ENCODE data around the gene RECQL5.
"Not testable (repeated sequence)": the region's sequence is repeated elsewhere in the genome, so short reads cannot be mapped to it uniquely, and the experiment has no call there.

The RECQL5 gene

GRCh38 chr17:75638893-75639292, 28.1 kb downstream of the RECQL5 start:
- no peaks in the 10 kb centered on the region for H3K9me3 ChIP-seq (ENCODE audit: control insufficient read depth, insufficient read depth, low read depth, low read length)
- H3K36me3 ChIP-seq (ENCODE audit: control insufficient read depth in 2 of 2, insufficient read depth in 1 of 2, low read length in 2 of 2) = peaks cover under 1 to 60% of the 10 kb centered on the region in 2 experiments; a peak in 2 of 3 replicates
- H3K27ac ChIP-seq (ENCODE audit: extremely low read depth, low read depth, low read length) = no peak overlapping the region
- no peak for TF ChIP-seq SCRT1 (tag by site-specific recombination; IDR thresholded peaks at IDR 0.05; ENCODE audit: borderline replicate concordance)
- TF ChIP-seq BCL6B (tag by site-specific recombination; IDR thresholded peaks at IDR 0.05) = no peak
- no peak for TF ChIP-seq ZNF157 (tag by site-specific recombination; IDR thresholded peaks at IDR 0.05)
- no peak for TF ChIP-seq ZNF530 (tag by site-specific recombination; IDR thresholded peaks at IDR 0.05; ENCODE audit: low read depth)
- TF ChIP-seq, protein P1, sequence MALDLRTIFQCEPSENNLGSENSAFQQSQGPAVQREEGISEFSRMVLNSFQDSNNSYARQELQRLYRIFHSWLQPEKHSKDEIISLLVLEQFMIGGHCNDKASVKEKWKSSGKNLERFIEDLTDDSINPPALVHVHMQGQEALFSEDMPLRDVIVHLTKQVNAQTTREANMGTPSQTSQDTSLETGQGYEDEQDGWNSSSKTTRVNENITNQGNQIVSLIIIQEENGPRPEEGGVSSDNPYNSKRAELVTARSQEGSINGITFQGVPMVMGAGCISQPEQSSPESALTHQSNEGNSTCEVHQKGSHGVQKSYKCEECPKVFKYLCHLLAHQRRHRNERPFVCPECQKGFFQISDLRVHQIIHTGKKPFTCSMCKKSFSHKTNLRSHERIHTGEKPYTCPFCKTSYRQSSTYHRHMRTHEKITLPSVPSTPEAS (tag by site-specific recombination; IDR thresholded peaks at IDR 0.05) = no peak
- no peak for TF ChIP-seq ZNF302 (tag by site-specific recombination; IDR thresholded peaks at IDR 0.05; ENCODE audit: low read depth)
- TF ChIP-seq ZNF10 (tag by site-specific recombination; IDR thresholded peaks at IDR 0.05) = no peak
- no peak for TF ChIP-seq ZNF239 (tag by site-specific recombination; IDR thresholded peaks at IDR 0.05)
- TF ChIP-seq ZNF169 (tag by site-specific recombination; IDR thresholded peaks at IDR 0.05) = no peak
- TF ChIP-seq ZNF776 (tag by site-specific recombination; IDR thresholded peaks at IDR 0.05; ENCODE audit: borderline replicate concordance) = no peak
- no peak for TF ChIP-seq ZNF292 (tag by site-specific recombination; IDR thresholded peaks at IDR 0.05; ENCODE audit: borderline replicate concordance, low read depth)
- TF ChIP-seq ZNF174 (tag by site-specific recombination; IDR thresholded peaks at IDR 0.05) = no peak
- TF ChIP-seq ZBTB11 (tag by site-specific recombination; conservative IDR thresholded peaks at IDR 0.05; ENCODE audit: low read depth) = no peak
- no peak for TF ChIP-seq ZNF670 (tag by site-specific recombination; IDR thresholded peaks at IDR 0.05; ENCODE audit: low read depth)
- TF ChIP-seq PBX3 (CRISPR knock-in tag; IDR thresholded peaks at IDR 0.05) = no peak
- TF ChIP-seq MZF1 (tag by site-specific recombination; IDR thresholded peaks at IDR 0.05; ENCODE audit: borderline replicate concordance) = no peak
- H3K4me1 ChIP-seq (ENCODE audit: control insufficient read depth, insufficient read depth, low read length) = peaks cover 4% of the 10 kb centered on the region; the same call in 1 of the 2 replicates
- ChIA-PET CTCF (interaction anchor here (0.6 to 2.8 kb wide), 4 partner anchors 14 to 121 kb away, joined by 3 to 7 read pairs (median 4); no protein-coding TSS in a partner anchor), POLR2A (interaction anchor here (0.5 kb wide), 1 partner anchor 44 kb away, joined by 3 read pairs; no protein-coding TSS in a partner anchor)
- no peak overlapping the region for H3K4me3 ChIP-seq (ENCODE audit: low read depth, low read length)

DNA sequence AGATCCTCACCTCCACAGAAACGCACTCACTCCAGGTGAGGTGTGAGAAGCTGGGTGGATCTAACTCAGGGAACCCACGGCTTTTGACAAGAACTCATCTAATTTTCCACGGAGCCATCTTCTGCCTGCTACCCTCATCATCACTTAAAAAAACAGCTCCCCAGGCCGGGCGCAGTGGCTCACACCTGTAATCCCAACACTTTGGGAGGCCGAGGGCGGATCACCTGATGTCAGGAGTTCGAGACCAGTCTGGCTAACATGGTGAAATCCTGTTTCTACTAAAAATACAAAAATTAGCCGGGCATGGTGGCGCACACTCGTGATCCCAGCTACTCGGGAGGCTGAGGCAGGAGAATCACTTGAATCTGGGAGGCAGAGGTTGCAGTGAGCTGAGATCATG, 28.9 kb downstream of the RECQL5 start:
- POLR2A ChIA-PET; H3K27ac ChIP-seq (ENCODE audit: extremely low read depth, low read depth, low read length); H3K9me3 ChIP-seq (ENCODE audit: control insufficient read depth, insufficient read depth, low read depth, low read length); H3K4me3 ChIP-seq (ENCODE audit: low read depth, low read length): not testable (repeated sequence)
- CTCF ChIA-PET = interaction anchor here (0.6 to 10.6 kb wide), 6 partner anchors 14 to 111 kb away, joined by 3 to 341 read pairs (median 3); no protein-coding TSS in a partner anchor
- Histone ChIP-seq H3K4me1 (ENCODE audit: control insufficient read depth, insufficient read depth, low read length) (peaks cover 11% of the 10 kb centered on the region), H3K36me3 (ENCODE audit: control insufficient read depth in 2 of 2, insufficient read depth in 1 of 2, low read length in 2 of 2) (peaks cover 0 to 53% of the 10 kb centered on the region in 2 experiments; a peak in 1 of 3 replicates)
